GM13977 (cell line): ENCODE measurements around the gene UBE2D1.
"Not testable (repeated sequence)": the region's sequence is repeated elsewhere in the genome, so short reads cannot be mapped to it uniquely, and the experiment has no call there.

Experiments
- DNase-seq: peaks from one replicate; pipeline ENCODE4 v3.0.0; 2012; ENCODE audit warnings: low spot score
- in situ Hi-C: fragments of 300-500 bp; cut with MboI; formaldehyde crosslinking; loops from one replicate; pipeline ENCODE4 v1.12.0; 2022; ENCODE audit warnings: low sequenced_read_pairs, low pct_unique_long_range_greater_than_20kb, mixed read lengths, inconsistent platforms; ENCODE audit not compliant: unreplicated experiment
- TF ChIP-seq, protein P1 (sequence below): IDR thresholded peaks from 2 replicates; pipeline ENCODE4 v1.5.1; 2012; ENCODE audit warnings: mild to moderate bottlenecking, control low read depth; ENCODE audit not compliant: insufficient read depth; ENCODE audit errors: extremely low read depth, missing control alignments

Gene UBE2D1

GRCh38 chr10:58400609-58401008 lies 65.8 kb downstream of the UBE2D1 start:
- DNase-seq: no peak
- in situ Hi-C loops: no loop called here
- TF ChIP-seq, protein P1, sequence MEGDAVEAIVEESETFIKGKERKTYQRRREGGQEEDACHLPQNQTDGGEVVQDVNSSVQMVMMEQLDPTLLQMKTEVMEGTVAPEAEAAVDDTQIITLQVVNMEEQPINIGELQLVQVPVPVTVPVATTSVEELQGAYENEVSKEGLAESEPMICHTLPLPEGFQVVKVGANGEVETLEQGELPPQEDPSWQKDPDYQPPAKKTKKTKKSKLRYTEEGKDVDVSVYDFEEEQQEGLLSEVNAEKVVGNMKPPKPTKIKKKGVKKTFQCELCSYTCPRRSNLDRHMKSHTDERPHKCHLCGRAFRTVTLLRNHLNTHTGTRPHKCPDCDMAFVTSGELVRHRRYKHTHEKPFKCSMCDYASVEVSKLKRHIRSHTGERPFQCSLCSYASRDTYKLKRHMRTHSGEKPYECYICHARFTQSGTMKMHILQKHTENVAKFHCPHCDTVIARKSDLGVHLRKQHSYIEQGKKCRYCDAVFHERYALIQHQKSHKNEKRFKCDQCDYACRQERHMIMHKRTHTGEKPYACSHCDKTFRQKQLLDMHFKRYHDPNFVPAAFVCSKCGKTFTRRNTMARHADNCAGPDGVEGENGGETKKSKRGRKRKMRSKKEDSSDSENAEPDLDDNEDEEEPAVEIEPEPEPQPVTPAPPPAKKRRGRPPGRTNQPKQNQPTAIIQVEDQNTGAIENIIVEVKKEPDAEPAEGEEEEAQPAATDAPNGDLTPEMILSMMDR: no peak

GRCh38 chr10:58404001-58404400 lies 69.2 kb downstream of the UBE2D1 start:
- TF ChIP-seq, protein P1: no peak
- no peak for DNase-seq
- in situ Hi-C loops: no loop called here

DNA sequence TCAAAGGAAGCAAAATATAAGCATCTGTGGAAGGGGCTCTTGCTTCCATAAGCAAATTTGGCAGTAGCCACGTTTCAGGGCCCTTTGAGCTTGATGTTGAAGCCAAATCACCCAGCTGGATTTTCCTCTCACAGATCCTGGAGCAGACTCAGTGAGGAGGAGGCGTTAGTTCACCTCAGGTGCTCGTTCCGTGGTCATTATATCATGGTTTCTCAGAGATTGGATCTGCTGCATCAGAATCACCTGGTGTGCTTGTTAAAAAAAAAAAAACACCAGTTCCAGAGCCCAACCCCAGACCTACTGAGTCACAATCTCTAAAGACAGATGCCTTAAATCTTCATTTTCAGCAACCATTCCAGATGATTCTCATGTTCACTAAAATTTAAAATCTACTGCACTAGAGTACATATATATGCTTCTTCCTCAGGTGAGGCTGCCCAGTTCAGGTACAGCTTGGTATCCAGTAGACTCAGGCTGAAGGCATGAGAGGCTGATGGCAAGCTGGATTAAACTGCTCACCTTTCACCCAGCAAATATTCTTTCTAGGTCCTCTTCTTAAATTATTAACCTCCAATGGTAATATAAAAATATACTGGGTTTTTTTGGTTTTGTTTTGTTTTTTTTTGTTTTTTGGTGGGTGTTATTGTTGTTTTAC lies 75.3 kb downstream of the UBE2D1 start:
- no peak for DNase-seq
- in situ Hi-C loops: no loop called here
- TF ChIP-seq, protein P1: no peak

DNA sequence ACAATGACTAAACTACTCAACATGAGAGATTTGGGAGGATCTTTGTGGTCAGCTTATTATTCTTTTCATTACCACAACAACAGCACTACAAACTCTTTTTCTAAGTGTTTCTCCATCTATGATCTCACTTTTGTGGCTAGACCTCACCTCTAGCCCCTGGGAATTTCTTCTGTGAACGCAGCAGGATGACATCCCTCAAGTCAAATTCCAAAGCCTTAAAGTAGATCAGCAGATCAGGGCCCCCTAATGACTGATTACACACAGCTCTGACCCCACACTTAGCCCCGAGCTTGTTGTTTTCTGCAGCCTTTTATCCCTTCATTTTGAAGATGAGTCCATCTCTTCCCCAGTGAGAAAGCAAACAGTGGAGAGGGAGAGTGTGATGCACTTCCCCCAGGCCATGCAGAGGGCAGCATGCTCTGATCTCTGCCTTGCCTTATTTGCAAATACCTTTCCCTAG lies 77.7 kb downstream of the UBE2D1 start:
- TF ChIP-seq, protein P1: no peak
- in situ Hi-C loops: no loop called here
- no peak for DNase-seq

DNA sequence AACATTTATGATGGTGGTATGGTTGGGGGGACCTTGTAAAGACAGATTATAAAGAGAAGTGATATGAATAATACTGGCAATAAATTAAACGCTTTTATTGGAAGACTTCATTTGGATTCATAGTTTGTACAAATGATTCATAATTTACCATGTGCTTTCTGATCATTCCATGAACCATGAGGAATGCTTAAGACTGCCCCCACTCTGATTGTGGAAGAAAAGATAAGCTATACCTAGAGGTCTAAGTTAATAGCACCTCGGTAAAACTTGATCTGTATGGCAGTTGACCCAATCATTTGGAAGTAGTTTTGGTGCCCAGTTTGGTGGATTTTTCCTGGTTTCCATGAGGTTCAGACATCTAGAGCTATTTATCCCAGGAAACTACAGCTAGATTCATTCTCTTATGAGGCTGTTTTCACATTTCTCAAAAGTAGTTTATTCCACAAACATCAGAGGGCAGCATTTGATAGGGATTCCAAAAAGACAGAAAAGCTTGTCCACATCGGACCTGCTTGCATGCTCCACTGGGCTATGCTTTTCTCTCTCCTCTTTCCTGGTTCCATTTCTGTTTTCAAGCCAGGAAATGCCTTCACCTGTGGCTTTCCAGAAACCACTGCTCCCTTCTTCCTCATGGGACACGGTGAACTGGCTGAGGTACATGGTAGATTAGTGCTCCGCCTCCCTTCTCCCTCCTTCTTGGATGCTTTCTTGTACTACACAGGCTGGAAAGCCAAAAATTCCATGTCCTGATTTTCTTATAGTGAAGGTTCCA lies 79.7 kb downstream of the UBE2D1 start:
- TF ChIP-seq, protein P1: no peak
- in situ Hi-C loops: no loop called here
- DNase-seq: no peak

GRCh38 chr10:58415757-58416156 lies 81.0 kb downstream of the UBE2D1 start:
- in situ Hi-C loops: no loop called here
- TF ChIP-seq, protein P1: no peak
- no peak for DNase-seq

DNA sequence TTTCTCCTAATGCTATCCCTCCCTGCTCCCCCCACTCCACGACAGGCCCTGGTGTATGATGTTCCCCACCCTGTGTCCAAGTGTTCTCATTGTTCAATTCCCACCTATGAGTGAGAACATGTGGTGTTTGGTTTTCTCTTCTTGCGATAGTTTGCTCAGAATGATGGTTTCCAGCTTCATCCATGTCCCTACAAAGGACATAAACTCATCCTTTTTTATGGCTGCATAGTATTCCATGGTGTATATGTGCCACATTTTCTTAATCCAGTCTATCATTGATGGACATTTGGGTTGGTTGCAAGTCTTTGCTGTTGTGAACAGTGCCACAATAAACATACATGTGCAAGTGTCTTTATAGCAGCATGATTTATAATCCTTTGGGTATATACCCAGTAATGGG lies 83.1 kb downstream of the UBE2D1 start:
- DNase-seq, in situ Hi-C loops: not testable (repeated sequence)
